Measurements from ENCODE around the gene SRRM2.

The SRRM2 gene

DNA sequence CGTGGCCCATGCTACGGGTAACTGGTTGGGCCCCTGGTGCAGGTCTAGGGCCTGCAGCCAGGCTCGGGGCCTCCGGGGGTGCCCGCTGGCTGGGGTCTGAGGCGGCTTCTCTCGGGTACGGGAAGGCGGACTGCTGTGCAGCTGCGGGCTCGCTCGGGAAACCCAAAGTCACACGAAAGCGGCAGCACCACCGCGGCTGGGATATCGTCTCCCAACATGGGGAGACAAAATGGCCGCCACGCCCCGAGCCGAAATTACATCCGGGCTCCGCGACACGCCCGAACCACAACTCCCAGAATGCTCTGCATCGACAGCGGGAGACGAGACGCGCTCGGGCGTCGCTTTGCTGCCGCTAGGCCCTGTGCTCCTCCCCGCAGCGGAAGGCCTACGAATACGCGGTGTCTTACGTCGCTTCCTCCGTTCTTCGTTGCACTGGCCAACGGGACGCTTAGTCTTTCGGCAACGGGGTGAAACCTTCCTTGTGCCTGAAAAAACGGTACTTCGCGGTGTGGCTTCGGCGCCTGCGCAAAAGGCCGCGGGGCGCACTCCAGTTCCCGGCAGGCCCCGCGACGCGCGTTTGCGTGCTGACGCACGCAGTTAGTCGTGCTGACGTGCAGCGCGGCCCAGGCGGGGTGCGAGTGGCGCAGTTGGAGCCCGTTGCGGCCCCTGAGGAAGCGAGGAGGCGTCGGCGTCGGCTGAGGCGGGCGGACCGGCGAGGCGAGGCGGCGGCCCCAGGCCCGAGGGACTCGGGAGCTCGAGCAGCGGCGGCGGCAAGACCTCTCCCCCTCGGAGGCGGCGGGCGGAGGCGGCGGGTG is at the start of gene SRRM2:
Gene SRRM2 (plus strand): TSS at position 604 of the 815 bp plus-strand sequence. CDS start 3,727 bp downstream, outside the sequence.
- TF ChIP-seq, protein P1, sequence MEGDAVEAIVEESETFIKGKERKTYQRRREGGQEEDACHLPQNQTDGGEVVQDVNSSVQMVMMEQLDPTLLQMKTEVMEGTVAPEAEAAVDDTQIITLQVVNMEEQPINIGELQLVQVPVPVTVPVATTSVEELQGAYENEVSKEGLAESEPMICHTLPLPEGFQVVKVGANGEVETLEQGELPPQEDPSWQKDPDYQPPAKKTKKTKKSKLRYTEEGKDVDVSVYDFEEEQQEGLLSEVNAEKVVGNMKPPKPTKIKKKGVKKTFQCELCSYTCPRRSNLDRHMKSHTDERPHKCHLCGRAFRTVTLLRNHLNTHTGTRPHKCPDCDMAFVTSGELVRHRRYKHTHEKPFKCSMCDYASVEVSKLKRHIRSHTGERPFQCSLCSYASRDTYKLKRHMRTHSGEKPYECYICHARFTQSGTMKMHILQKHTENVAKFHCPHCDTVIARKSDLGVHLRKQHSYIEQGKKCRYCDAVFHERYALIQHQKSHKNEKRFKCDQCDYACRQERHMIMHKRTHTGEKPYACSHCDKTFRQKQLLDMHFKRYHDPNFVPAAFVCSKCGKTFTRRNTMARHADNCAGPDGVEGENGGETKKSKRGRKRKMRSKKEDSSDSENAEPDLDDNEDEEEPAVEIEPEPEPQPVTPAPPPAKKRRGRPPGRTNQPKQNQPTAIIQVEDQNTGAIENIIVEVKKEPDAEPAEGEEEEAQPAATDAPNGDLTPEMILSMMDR (IDR thresholded peaks at IDR 0.05; ENCODE audit: extremely low read depth, missing control alignments) = no peak

GRCh38 chr16:2702871-2703745 is 49.3 kb upstream of the SRRM2 start:
- DNase-seq (ENCODE audit: low spot score) = no peak
- TF ChIP-seq, protein P1 (IDR thresholded peaks at IDR 0.05; ENCODE audit: extremely low read depth, missing control alignments) = no peak

More for the DNA sequence above, at the start of gene SRRM2:
- peak; percentile 97 for DNase-seq (ENCODE audit: low spot score)

- TF ChIP-seq, protein P1 (IDR thresholded peaks at IDR 0.05; ENCODE audit: extremely low read depth, missing control alignments) = no peak
- DNase-seq (ENCODE audit: low spot score) = no peak
These were observed 48.1 kb upstream of the SRRM2 start for GRCh38 chr16:2704166-2704982.

DNA sequence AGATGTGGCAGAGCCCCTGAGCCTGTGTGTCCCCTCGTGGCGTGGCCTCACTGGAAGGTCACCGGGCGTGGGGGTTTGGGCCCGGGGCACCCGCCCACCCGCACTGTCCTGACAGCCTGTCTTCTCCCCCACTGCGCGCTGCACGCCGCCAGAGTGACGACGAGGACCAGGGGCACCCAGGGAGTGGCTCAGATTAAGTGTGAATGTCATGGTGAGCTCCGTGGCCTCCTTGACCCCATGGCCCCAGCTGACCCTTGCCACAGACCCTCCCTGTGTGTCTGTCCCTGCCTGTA is 47.5 kb upstream of the SRRM2 start:
- no peak for DNase-seq (ENCODE audit: low spot score)
- TF ChIP-seq, protein P1 (IDR thresholded peaks at IDR 0.05; ENCODE audit: extremely low read depth, missing control alignments) = no peak

- no peak for DNase-seq (ENCODE audit: low spot score)
- TF ChIP-seq, protein P1 (IDR thresholded peaks at IDR 0.05; ENCODE audit: extremely low read depth, missing control alignments) = no peak
These were observed 47.1 kb upstream of the SRRM2 start for GRCh38 chr16:2705351-2705750.

DNA sequence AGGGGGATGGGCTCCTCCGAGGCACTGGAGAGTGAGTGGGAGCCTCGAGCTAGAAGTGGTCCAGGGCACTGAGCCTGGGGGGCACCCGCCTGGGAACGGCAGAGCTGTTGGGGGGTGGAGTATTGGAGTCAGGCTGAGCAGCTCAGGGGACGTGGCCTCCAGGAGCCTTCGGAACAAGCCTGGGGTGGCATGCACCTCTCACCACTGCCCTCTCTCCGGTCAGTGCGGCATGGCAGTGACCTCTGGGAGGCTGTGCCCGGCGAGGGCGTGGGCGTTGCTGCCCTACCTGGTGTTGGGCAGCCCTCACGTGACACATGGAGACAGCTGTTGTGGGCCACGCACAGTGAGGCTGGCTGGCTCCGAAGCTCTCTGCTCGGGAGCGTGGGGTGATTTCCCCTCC is 46.4 kb upstream of the SRRM2 start:
- no peak for DNase-seq (ENCODE audit: low spot score)
- TF ChIP-seq, protein P1 (IDR thresholded peaks at IDR 0.05; ENCODE audit: extremely low read depth, missing control alignments) = no peak

Measured in GM20000 (cell line).